Mononuclear cell (primary cell): Measurements from ENCODE around the gene SELPLG. TPM values are rescaled to one million over a fixed set of nuclear protein-coding genes. Genes with fewer than 3 reads are reported as not detected.
A peak's percentile ranks its signal among the peaks of the same experiment; 100 is the strongest.

ENCODE experiments used
- H3K27me3 ChIP-seq: 2 replicates; pipeline ENCODE4 v1.6.0; 2011; ENCODE audit warnings: low read length, control low read depth; ENCODE audit not compliant: insufficient read depth
- H3K4me1 ChIP-seq: 2 replicates; pipeline ENCODE4 v1.5.1; 2011; ENCODE audit warnings: mild to moderate bottlenecking, low read length, control low read depth; ENCODE audit not compliant: insufficient read depth
- H3K4me3 ChIP-seq: 2 replicates; pipeline ENCODE4 v1.5.1; 2011; ENCODE audit warnings: mild to moderate bottlenecking, low read length, moderate library complexity
- H3K9me3 ChIP-seq: 2 replicates; pipeline ENCODE4 v1.5.1; 2011; ENCODE audit warnings: low read depth, mild to moderate bottlenecking, control low read depth, low read length
- total RNA-seq: library from RNA; depleted of rRNA; stranded (reverse); fragments of >200 nt; gene quantifications from one replicate; pipeline ENCODE4 v1.2.3, GENCODE V29; 2012

The SELPLG gene
- 36.8 TPM for total RNA-seq

GRCh38 chr12:108633534-108634248 lies at the start of gene SELPLG:
Gene SELPLG, minus strand, starts transcription at chr12:108633894. Its CDS starts 9,587 bp downstream, at chr12:108624307.
- Histone ChIP-seq H3K4me1 (peaks cover 96% of the 10 kb centered on the region), H3K4me3 (peak within 1 kb of the TSS; percentile 90), H3K9me3 (no peaks in the 10 kb centered on the region), H3K27me3 (no peaks in the 10 kb centered on the region)

- no peaks in the 10 kb centered on the region for H3K4me1 ChIP-seq
- no peaks in the 10 kb centered on the region for H3K9me3 ChIP-seq
- H3K27me3 ChIP-seq, result no peaks in the 10 kb centered on the region
- no peak overlapping the region for H3K4me3 ChIP-seq
Measured at GRCh38 chr12:108681317-108681716, 47.6 kb upstream of the SELPLG start.

- H3K9me3 ChIP-seq, result no peaks in the 10 kb centered on the region
- no peak overlapping the region for H3K4me3 ChIP-seq
- no peaks in the 10 kb centered on the region for H3K27me3 ChIP-seq
- no peaks in the 10 kb centered on the region for H3K4me1 ChIP-seq
Measured at GRCh38 chr12:108679106-108679681, 45.5 kb upstream of the SELPLG start.

- Histone ChIP-seq H3K9me3 (no peaks in the 10 kb centered on the region), H3K4me3 (no peak overlapping the region), H3K4me1 (no peaks in the 10 kb centered on the region), H3K27me3 (no peaks in the 10 kb centered on the region)
Measured at GRCh38 chr12:108678104-108678730, 44.5 kb upstream of the SELPLG start.

GRCh38 chr12:108677381-108677780 lies 43.7 kb upstream of the SELPLG start:
- H3K4me3 ChIP-seq, result no peak overlapping the region
- no peaks in the 10 kb centered on the region for H3K27me3 ChIP-seq
- H3K4me1 ChIP-seq, result no peaks in the 10 kb centered on the region
- H3K9me3 ChIP-seq, result no peaks in the 10 kb centered on the region

GRCh38 chr12:108676707-108677106 lies 43.0 kb upstream of the SELPLG start:
- H3K9me3 ChIP-seq, result no peaks in the 10 kb centered on the region
- no peak overlapping the region for H3K4me3 ChIP-seq
- no peaks in the 10 kb centered on the region for H3K27me3 ChIP-seq
- no peaks in the 10 kb centered on the region for H3K4me1 ChIP-seq

- H3K4me1 ChIP-seq, result no peaks in the 10 kb centered on the region
- no peak overlapping the region for H3K4me3 ChIP-seq
- H3K27me3 ChIP-seq, result no peaks in the 10 kb centered on the region
- H3K9me3 ChIP-seq, result no peaks in the 10 kb centered on the region
Measured at GRCh38 chr12:108675792-108676191, 42.1 kb upstream of the SELPLG start.

- H3K4me3 ChIP-seq, result no peak overlapping the region
- peaks cover 13% of the 10 kb centered on the region for H3K4me1 ChIP-seq
- no peaks in the 10 kb centered on the region for H3K27me3 ChIP-seq
- no peaks in the 10 kb centered on the region for H3K9me3 ChIP-seq
Measured at GRCh38 chr12:108672054-108672453, 38.4 kb upstream of the SELPLG start.

GRCh38 chr12:108671110-108671509 lies 37.4 kb upstream of the SELPLG start:
- H3K4me3 ChIP-seq, result no peak overlapping the region
- H3K27me3 ChIP-seq, result no peaks in the 10 kb centered on the region
- H3K9me3 ChIP-seq, result no peaks in the 10 kb centered on the region
- H3K4me1 ChIP-seq, result peaks cover 23% of the 10 kb centered on the region

- peaks cover 32% of the 10 kb centered on the region for H3K4me1 ChIP-seq
- no peak overlapping the region for H3K4me3 ChIP-seq
- no peaks in the 10 kb centered on the region for H3K27me3 ChIP-seq
- H3K9me3 ChIP-seq, result no peaks in the 10 kb centered on the region
Measured at GRCh38 chr12:108670066-108670631, 36.5 kb upstream of the SELPLG start.

GRCh38 chr12:108668542-108668941 lies 34.8 kb upstream of the SELPLG start:
- Histone ChIP-seq H3K27me3 (no peaks in the 10 kb centered on the region), H3K9me3 (no peaks in the 10 kb centered on the region), H3K4me1 (peaks cover 48% of the 10 kb centered on the region), H3K4me3 (no peak overlapping the region)

GRCh38 chr12:108668063-108668462 lies 34.4 kb upstream of the SELPLG start:
- no peak overlapping the region for H3K4me3 ChIP-seq
- H3K4me1 ChIP-seq, result peaks cover 53% of the 10 kb centered on the region
- H3K27me3 ChIP-seq, result no peaks in the 10 kb centered on the region
- no peaks in the 10 kb centered on the region for H3K9me3 ChIP-seq

GRCh38 chr12:108667349-108667748 lies 33.7 kb upstream of the SELPLG start:
- Histone ChIP-seq H3K4me3 (no peak overlapping the region), H3K9me3 (no peaks in the 10 kb centered on the region), H3K27me3 (no peaks in the 10 kb centered on the region), H3K4me1 (peaks cover 56% of the 10 kb centered on the region)

GRCh38 chr12:108666401-108666881 lies 32.7 kb upstream of the SELPLG start:
- no peaks in the 10 kb centered on the region for H3K9me3 ChIP-seq
- H3K4me3 ChIP-seq, result no peak overlapping the region
- peaks cover 56% of the 10 kb centered on the region for H3K4me1 ChIP-seq
- H3K27me3 ChIP-seq, result no peaks in the 10 kb centered on the region

GRCh38 chr12:108665608-108666202 lies 32.0 kb upstream of the SELPLG start:
- Histone ChIP-seq H3K4me1 (peaks cover 56% of the 10 kb centered on the region), H3K27me3 (no peaks in the 10 kb centered on the region), H3K4me3 (no peak overlapping the region), H3K9me3 (no peaks in the 10 kb centered on the region)
